NCI-H1436 treated with DMSO at 0.1 percent for 48 hours (cell line): ENCODE data around the gene SP110.
"Not testable (repeated sequence)": the region's sequence is repeated elsewhere in the genome, so short reads cannot be mapped to it uniquely, and the experiment has no call there.

Experiments used
- DNase-seq: peaks from one replicate; lab custom pipeline; 2025; lab: John Stamatoyannopoulos, UW

SP110 gene

DNA sequence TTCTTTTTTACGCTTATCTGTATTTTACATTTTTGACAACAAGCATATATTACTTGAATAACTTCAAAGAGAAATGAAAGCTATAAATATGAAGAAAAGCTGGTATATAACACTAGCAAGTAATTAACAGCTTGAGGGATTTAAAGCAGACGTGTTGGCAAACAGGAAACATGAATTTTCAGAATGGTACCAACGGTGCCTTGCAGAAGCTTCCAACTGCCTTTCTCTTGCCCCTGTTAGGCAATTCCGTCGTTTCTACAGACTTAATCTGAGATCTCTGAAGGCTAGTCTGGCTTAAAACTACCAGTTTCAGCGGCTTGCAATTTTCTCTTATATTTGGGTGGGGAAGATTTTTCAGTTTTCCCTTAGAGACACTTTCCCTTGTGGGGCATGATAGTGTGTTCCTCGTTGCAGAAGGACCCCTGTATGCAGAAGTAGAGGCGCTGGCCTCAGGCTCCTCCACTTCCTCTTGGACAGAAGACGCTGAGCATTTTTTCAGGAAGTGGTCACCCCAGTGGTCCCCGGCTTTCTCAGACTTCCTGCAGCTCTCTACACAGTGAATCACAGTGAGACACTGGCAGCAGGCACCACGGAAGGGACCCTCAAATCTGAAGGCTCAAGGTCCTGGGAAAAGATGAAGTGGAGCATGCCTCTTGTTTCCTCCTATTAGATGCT, 94.9 kb downstream of the SP110 start:
- no peak for DNase-seq

DNA sequence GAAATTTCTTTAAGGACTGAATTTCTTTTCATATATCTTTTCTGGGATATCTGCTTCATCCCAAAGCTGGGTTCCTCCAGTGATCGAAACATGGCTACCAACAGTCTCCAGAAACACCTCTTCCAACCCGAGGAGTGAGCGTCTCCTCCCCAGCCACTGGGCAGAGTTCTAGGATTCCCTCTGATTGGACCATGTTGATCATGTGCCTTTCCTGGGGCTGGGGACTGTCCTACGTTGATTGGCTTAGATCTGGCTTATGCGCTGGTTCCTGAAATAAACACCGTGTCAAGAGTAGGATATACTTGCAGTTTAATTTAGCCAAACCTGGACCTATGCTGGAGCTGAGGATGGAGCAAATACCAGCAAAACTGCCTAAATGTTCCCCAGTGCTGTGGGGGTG, 95.5 kb downstream of the SP110 start:
- no peak for DNase-seq

DNA sequence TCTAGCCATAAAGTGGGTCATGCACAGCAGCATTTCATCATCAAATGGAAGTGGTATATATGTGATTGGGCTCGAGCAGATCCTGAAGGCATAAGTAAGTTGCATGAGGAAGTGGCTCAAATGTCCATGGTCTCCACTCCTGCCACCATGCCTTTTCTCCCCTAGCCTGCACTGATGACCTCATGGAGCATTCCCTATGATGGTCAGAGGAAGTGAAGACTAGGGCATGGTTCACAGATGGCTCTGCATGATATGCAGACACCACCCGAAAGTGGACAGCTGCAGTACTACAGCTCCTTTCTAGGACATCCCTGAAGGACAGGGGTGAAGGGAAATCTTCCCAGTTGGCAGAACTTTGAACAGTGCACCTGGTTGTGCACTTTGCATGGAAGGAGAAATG, 99.4 kb downstream of the SP110 start:
- DNase-seq = not testable (repeated sequence)

DNA sequence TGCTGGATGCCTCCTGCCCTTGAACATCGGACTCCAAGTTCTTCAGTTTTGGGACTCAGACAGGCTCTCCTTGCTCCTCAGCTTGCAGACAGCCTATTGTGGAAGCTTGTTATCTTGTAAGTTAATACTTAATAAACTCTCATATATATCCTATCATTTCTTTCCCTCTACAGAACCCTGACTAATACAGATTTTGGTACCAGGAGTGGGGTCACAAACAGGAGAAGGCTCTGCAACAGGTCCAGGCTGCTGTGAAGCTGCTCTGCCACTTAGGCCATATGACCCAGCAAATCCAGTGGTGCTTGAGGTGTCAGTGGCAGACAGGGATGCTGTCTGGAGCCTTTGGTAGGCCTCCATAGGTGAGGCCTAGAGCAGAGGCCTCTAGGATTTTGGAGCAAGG, 100.0 kb downstream of the SP110 start:
- DNase-seq = not testable (repeated sequence)
